ENCODE results near the gene WIPF3.

WIPF3 gene

DNA sequence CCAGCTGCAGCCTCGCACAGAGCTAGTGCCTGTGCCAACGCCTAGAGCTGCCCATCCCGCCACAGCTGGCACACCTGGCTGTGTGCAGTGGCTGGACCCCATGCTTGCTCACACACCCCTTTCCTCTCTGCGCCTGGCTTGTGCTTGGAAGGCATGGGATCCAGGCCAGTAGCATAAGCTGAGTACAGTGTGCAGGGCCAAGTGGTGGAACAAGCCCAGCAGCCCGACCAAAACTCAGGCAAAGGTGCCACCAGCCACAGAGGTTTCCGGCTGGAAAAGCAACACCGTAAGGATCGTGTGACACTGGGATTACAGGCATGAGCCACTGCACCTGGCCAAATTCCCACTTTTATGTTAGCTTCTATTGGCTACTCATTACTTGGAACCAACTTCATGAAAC is 144.9 kb downstream of the WIPF3 start:
- Histone ChIP-seq H3K4me3 (ENCODE audit: severe bottlenecking) (no peak overlapping the region), H3K27me3 (ENCODE audit: insufficient read depth, poor library complexity, severe bottlenecking) (no peaks in the 10 kb centered on the region), H3K36me3 (ENCODE audit: low read depth) (peaks cover 71% of the 10 kb centered on the region), H3K9me3 (ENCODE audit: severe bottlenecking) (no peaks in the 10 kb centered on the region), H3K4me1 (ENCODE audit: insufficient read depth, poor library complexity, severe bottlenecking) (no peaks in the 10 kb centered on the region), H3K27ac (ENCODE audit: poor library complexity, severe bottlenecking) (no peak overlapping the region)
- ATAC-seq (ENCODE audit: low read depth): no peak
- no peak for TF ChIP-seq CTCF (IDR thresholded peaks at IDR 0.05; ENCODE audit: poor library complexity, severe bottlenecking)
- no peak for DNase-seq (ENCODE audit: low spot score)

DNA sequence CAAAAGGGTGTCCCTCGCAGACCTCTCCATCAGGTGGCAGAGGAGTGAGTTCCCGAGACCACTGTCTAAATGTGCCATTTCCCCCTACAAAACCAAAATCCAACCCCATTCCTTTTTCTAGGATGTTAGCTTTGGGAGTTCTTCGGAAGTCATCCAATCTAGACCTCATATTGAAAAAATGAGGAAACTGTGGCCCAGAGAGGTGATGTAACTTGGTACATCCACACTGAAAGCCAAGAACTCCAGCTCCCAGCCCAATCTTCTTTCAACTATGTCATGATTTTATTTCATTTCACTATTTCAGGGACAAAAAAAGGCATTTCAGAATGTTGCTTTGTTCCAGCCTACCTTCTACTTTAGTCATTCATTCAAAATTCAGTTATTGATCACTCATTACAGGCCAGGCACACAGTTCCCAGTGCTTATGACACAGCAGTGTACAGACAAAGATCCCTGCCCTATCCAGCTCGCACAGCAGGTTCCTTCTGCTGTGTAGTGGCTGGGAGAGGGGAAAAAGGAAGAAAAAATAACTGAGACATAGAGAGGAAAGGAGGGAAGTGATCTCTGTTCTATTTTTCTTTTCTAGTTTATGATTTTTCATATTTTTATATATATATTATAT is 147.5 kb downstream of the WIPF3 start:
- Histone ChIP-seq H3K27ac (ENCODE audit: poor library complexity, severe bottlenecking) (no peak overlapping the region), H3K36me3 (ENCODE audit: low read depth) (peaks cover 49% of the 10 kb centered on the region), H3K4me1 (ENCODE audit: insufficient read depth, poor library complexity, severe bottlenecking) (no peaks in the 10 kb centered on the region), H3K4me3 (ENCODE audit: severe bottlenecking) (no peak overlapping the region), H3K27me3 (ENCODE audit: insufficient read depth, poor library complexity, severe bottlenecking) (no peaks in the 10 kb centered on the region), H3K9me3 (ENCODE audit: severe bottlenecking) (no peaks in the 10 kb centered on the region)
- ATAC-seq (ENCODE audit: low read depth) (no peak), DNase-seq (ENCODE audit: low spot score) (no peak)
- no peak for TF ChIP-seq CTCF (IDR thresholded peaks at IDR 0.05; ENCODE audit: poor library complexity, severe bottlenecking)

DNA sequence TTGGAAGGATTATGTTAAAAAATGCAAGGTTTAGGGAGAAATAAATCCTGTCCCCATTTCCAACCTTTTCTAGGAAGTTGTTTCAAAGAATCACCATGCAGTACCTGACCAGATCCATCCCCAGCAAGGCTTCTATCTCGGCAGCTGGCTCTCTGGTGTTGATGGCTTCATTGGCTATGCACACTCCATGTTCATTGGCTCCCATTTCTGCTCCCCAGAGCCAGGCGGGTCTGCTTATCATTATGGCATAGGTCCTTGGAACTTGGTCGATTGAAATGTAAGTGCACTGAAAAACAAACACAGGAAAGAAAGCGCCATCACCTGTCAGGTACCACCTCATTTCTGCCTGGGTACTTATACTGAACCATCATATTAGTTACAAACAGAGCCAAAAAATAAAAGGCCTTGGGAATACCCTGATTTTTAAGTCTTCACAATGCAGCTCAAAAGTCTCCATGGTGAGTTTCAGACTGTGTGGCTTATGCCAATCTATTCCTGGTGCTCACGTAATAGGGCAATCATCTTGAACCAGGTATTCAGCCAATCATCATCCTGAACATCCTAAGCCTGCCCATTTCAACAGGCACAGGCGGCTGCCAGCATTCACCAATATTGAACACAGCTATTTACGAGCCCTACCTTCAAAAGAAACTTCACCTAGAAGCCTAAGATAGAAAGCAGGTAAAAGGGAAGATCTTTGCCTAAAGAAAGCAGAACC is 148.9 kb downstream of the WIPF3 start:
- DNase-seq (ENCODE audit: low spot score): no peak
- no peaks in the 10 kb centered on the region for H3K4me1 ChIP-seq (ENCODE audit: insufficient read depth, poor library complexity, severe bottlenecking)
- H3K36me3 ChIP-seq (ENCODE audit: low read depth): peaks cover 54% of the 10 kb centered on the region

GRCh38 chr7:29955799-29956486 is 149.6 kb downstream of the WIPF3 start:
- ATAC-seq (ENCODE audit: low read depth) (no peak), DNase-seq (ENCODE audit: low spot score) (no peak)
- H3K9me3 ChIP-seq (ENCODE audit: severe bottlenecking): no peaks in the 10 kb centered on the region
- no peak overlapping the region for H3K27ac ChIP-seq (ENCODE audit: poor library complexity, severe bottlenecking)
- TF ChIP-seq CTCF (IDR thresholded peaks at IDR 0.05; ENCODE audit: poor library complexity, severe bottlenecking): no peak
- no peak overlapping the region for H3K4me3 ChIP-seq (ENCODE audit: severe bottlenecking)
- no peaks in the 10 kb centered on the region for H3K27me3 ChIP-seq (ENCODE audit: insufficient read depth, poor library complexity, severe bottlenecking)
- no peaks in the 10 kb centered on the region for H3K4me1 ChIP-seq (ENCODE audit: insufficient read depth, poor library complexity, severe bottlenecking)
- H3K36me3 ChIP-seq (ENCODE audit: low read depth): peaks cover 57% of the 10 kb centered on the region

More for the DNA sequence above, 148.9 kb downstream of the WIPF3 start:
- ATAC-seq (ENCODE audit: low read depth): no peak
- no peak overlapping the region for H3K27ac ChIP-seq (ENCODE audit: poor library complexity, severe bottlenecking)
- H3K4me3 ChIP-seq (ENCODE audit: severe bottlenecking): no peak overlapping the region
- H3K27me3 ChIP-seq (ENCODE audit: insufficient read depth, poor library complexity, severe bottlenecking): no peaks in the 10 kb centered on the region
- no peaks in the 10 kb centered on the region for H3K9me3 ChIP-seq (ENCODE audit: severe bottlenecking)
- TF ChIP-seq CTCF (IDR thresholded peaks at IDR 0.05; ENCODE audit: poor library complexity, severe bottlenecking): no peak

Data from RWPE2 (cell line).